GM18508 (cell line): ENCODE results near the gene ZSCAN21.
A peak's percentile ranks its signal among the peaks of the same experiment; 100 is the strongest.

ENCODE experiments used
- ATAC-seq: cut with Tn5 transposase; IDR thresholded peaks from one replicate; pipeline ENCODE4 v1.9.1; 2021; ENCODE audit warnings: moderate number of reproducible peaks; ENCODE audit not compliant: insufficient read depth, unreplicated experiment

The ZSCAN21 gene

DNA sequence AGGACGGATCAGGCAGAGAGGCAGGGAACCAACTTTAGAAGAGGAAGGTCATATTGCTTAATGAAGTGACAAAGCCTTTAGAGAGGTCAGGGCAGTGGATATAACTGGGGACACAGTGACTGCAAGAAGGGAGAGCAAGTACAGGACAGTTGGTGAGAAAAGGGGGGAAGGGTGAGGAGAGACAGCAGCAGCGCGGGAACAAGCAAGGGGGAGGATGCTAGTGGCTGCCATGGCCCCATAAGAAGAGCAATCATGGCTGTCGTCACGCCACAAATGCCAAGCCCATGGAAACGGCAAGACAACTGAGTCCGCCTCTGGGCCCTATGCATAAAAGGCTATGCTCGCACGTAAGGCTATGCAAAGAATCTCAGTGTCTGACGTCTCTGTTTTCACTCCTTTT, 22.9 kb downstream of the ZSCAN21 start:
- no peak for ATAC-seq

GRCh38 chr7:100074841-100075240, 25.3 kb downstream of the ZSCAN21 start:
- ATAC-seq: no peak

DNA sequence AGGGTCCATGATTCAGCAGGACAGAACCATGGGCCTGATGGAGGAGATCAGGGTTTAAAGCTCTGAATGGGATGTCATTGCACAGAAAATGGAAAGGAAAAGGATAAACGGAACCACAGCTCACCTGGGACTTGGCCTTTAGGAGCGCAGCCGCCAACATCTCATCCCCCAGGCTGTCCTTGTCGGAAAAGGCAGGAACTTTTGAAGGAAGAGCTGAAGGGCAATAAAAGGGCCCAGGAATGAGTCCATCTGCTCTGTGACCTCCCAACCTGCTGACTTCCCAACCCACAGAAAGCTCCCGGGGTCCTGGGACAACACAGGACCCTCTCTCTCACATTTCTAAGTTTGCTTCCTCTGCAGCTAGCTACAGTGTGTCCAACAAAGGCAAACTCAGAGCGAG, 25.8 kb downstream of the ZSCAN21 start:
- ATAC-seq: no peak

- ATAC-seq: no peak
Observed at GRCh38 chr7:100077205-100077604, 27.6 kb downstream of the ZSCAN21 start.

- ATAC-seq: no peak
Observed at GRCh38 chr7:100079024-100079560, 29.5 kb downstream of the ZSCAN21 start.

- ATAC-seq: no peak
Observed at GRCh38 chr7:100080907-100081534, 31.4 kb downstream of the ZSCAN21 start.

GRCh38 chr7:100081535-100082102, 32.0 kb downstream of the ZSCAN21 start, which contains the start of gene ZNF3:
ZNF3 (minus strand) TSS chr7:100081723; CDS start chr7:100077357, 4,366 bp downstream.
- peak; percentile 71 for ATAC-seq

DNA sequence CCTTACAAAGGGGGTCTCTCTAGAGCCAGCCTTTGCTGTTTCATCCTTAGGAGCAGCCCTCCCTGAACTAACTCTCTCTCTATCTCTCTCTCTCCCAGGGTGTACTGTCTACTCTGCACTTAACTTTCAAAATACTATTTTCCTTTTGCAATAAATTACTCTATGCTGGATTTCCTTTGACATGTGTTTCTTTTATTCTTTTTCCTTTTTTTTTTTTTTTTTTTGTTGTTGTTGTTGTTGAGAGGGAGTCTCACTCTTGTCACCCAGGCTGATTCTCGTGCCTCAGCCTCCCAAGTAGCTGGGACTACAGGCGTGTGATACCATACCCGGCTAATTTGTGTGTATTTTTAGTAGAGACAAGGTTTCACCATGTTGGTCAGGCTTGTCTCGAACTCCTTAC, 33.4 kb downstream of the ZSCAN21 start:
- ATAC-seq: no peak

GRCh38 chr7:100085515-100085914, 35.9 kb downstream of the ZSCAN21 start:
- no peak for ATAC-seq

DNA sequence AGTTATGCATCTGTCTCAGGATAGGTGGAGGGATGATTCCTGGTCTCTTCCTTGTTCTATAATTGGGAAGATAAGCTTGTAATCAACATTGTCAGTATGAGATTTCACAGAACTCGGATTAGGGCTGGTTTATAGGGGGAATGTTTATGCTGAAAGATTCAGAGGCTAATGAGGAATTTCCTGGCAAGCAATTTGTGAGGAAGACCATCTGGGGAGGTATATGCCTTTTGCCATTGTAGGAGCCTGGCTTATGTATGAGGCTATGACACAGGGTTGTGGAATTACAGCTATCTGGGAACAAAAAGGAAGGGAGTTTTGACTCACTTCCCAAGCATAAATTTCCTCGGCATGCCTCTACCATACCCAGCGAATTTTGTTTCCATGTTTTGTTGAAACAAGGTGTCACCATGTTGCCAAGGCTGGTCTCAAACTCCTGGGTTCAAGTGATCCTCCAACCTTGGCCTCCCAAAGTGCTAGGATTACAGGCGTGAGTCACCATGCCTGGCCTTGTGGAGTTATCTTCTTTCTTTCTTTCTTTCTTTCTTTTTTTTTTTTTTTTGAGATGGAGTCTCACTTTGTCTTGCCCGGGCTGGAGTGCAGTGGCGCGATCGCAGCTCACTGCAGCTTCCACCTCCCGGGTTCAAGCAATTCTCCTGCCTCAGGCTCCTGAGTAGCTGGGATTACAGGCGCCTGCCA, 37.6 kb downstream of the ZSCAN21 start:
- ATAC-seq: no peak

GRCh38 chr7:100088095-100088620, 38.6 kb downstream of the ZSCAN21 start:
- ATAC-seq: no peak

GRCh38 chr7:100088621-100089457, 39.3 kb downstream of the ZSCAN21 start, which contains the start of gene COPS6:
COPS6 (plus strand) TSS chr7:100088969; CDS start chr7:100088991, 22 bp downstream.
- no peak for ATAC-seq

DNA sequence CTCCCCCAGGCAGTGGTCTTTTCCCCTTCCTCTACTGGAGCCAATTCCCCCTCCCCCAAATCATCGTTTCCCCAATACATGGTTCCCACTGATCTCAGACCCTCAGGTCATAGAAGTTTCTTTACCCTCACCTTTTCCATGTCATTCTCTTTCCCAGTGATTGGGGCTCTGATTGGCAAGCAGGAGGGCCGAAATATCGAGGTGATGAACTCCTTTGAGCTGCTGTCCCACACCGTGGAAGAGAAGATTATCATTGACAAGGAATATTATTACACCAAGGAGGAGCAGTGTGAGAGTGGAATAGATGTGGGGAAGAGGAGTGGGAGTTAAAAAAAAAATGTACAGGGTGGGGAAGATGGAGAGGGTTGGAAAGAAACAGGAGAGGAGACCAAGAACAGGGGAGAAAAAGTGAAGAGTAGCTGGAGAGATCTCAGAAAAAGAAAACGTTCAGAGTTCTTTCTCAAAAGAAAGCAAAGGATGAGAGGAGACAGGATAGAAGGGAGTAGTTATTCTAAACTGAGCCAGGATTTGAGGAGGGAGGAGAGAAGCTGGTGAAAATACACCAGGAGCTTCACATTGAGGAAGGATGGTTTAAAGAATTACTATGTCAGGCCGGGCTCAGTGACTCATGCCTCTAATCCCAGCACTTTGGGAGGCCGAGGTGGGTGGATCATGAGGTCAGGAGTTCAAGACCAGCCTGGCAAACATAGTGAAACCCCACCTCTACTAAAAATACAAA, 40.1 kb downstream of the ZSCAN21 start:
- ATAC-seq: no peak

GRCh38 chr7:100090527-100091410, 41.2 kb downstream of the ZSCAN21 start:
- ATAC-seq: no peak

DNA sequence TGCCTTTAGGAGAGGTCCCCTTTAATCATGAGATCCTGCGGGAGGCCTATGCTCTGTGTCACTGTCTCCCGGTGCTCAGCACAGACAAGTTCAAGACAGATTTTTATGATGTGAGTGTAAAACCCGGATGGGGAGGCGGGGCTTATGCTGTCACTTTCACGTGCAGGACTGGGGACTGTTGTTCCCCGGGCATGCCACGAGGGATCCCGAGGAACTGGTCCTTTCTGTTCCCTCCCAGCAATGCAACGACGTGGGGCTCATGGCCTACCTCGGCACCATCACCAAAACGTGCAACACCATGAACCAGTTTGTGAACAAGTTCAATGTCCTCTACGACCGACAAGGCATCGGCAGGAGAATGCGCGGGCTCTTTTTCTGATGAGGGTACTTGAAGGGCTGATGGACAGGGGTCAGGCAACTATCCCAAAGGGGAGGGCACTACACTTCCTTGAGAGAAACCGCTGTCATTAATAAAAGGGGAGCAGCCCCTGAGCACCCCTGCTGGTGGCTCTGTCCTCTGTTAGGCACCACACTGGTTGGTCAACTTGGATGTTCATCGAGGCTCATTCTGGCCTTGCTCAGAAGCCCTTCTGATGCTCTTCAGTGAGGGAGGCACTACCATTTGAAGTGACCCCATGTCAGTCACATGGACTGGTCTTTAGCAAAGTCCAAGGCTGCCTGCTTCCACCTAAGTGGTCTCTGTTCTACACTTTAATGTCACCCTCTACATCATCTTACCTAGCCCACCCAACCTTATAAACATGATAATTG, 42.0 kb downstream of the ZSCAN21 start:
- ATAC-seq: no peak

DNA sequence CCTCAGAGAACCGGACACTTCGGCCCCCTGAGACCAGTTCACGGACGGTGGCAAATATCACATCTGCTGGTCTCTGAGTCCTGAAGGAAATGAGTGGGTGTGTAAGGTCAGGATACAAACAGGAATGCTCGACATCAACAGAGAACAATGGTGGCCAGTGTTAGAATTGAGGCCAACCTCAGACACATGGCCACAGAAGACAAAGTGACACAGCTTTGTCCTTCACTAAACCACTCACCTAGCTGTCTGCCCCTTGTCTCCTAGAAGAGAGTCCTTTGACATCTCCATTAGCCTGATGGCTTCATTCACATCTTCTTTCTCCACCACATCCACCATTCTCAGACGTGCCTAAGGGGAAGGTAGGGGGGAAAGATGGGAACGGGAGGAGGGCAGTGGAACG, 43.5 kb downstream of the ZSCAN21 start:
- ATAC-seq: no peak

- ATAC-seq: no peak
Observed at GRCh38 chr7:100093498-100093897, 43.9 kb downstream of the ZSCAN21 start.
